ENCODE measurements around the gene PARD3. TPM values are rescaled to one million over a fixed set of nuclear protein-coding genes. Genes with fewer than 3 reads are reported as not detected.

The PARD3 gene
- total RNA-seq, 4 donors from 2014 or later, result 27.3 to 65.3 (median 55.6) TPM

GRCh38 chr10:34372509-34372908 is 442.6 kb downstream of the PARD3 start:
- intact Hi-C loops (cut with DNase I; ENCODE audit: low total_unique reads), result no loop called here
- in situ Hi-C loops (cut with MboI; ENCODE audit: low pct_ligation_motif_present in 1 of 4, low pct_unique_long_range_greater_than_20kb in 1 of 4, low sequenced_read_pairs in 3 of 4), result no loop called here
- TF ChIP-seq POLR2A (IDR thresholded peaks at IDR 0.05), result no peak
- TF ChIP-seq POLR2AphosphoS5 (IDR thresholded peaks at IDR 0.05), result no peak
- TF ChIP-seq, protein P1, sequence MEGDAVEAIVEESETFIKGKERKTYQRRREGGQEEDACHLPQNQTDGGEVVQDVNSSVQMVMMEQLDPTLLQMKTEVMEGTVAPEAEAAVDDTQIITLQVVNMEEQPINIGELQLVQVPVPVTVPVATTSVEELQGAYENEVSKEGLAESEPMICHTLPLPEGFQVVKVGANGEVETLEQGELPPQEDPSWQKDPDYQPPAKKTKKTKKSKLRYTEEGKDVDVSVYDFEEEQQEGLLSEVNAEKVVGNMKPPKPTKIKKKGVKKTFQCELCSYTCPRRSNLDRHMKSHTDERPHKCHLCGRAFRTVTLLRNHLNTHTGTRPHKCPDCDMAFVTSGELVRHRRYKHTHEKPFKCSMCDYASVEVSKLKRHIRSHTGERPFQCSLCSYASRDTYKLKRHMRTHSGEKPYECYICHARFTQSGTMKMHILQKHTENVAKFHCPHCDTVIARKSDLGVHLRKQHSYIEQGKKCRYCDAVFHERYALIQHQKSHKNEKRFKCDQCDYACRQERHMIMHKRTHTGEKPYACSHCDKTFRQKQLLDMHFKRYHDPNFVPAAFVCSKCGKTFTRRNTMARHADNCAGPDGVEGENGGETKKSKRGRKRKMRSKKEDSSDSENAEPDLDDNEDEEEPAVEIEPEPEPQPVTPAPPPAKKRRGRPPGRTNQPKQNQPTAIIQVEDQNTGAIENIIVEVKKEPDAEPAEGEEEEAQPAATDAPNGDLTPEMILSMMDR (IDR thresholded peaks at IDR 0.05), result no peak
- TF ChIP-seq EP300 (IDR thresholded peaks at IDR 0.05; ENCODE audit: low read depth), result no peak
- Histone ChIP-seq H3K4me3 (no peak overlapping the region), H3K27ac (no peak overlapping the region), H3K27me3 (no peaks in the 10 kb centered on the region), H3K36me3 (peaks cover 0 to 12% (median 4%) of the 10 kb centered on the region in 4 donors), H3K9me3 (no peaks in the 10 kb centered on the region), H3K4me1 (no peaks in the 10 kb centered on the region)
- DNase-seq, result no peak

GRCh38 chr10:34370126-34370525 is 445.0 kb downstream of the PARD3 start:
- peaks cover 0 to 12% (median 3%) of the 10 kb centered on the region in 4 donors for H3K36me3 ChIP-seq
- no peak overlapping the region for H3K27ac ChIP-seq
- WGBS, 2 donors (ENCODE audit: low coverage in 1 of 2), result 75 to 88% methylated on average over 5 of the region's 5 CpGs
- DNase-seq, result no peak
- intact Hi-C loops (cut with DNase I; ENCODE audit: low total_unique reads), result no loop called here
- in situ Hi-C loops (cut with MboI; ENCODE audit: low pct_ligation_motif_present in 1 of 4, low pct_unique_long_range_greater_than_20kb in 1 of 4, low sequenced_read_pairs in 3 of 4), result no loop called here
- no peaks in the 10 kb centered on the region for H3K9me3 ChIP-seq
- H3K4me3 ChIP-seq, result no peak overlapping the region
- no peak for TF ChIP-seq POLR2AphosphoS5 (IDR thresholded peaks at IDR 0.05)
- no peak for TF ChIP-seq POLR2A (IDR thresholded peaks at IDR 0.05)
- TF ChIP-seq, protein P1 (IDR thresholded peaks at IDR 0.05), result no peak
- TF ChIP-seq EP300 (IDR thresholded peaks at IDR 0.05; ENCODE audit: low read depth), result no peak
- no peaks in the 10 kb centered on the region for H3K27me3 ChIP-seq
- no peaks in the 10 kb centered on the region for H3K4me1 ChIP-seq

- Histone ChIP-seq H3K4me1 (no peaks in the 10 kb centered on the region), H3K36me3 (peaks cover 0 to 7% (median 3%) of the 10 kb centered on the region in 4 donors), H3K27ac (no peak overlapping the region), H3K27me3 (no peaks in the 10 kb centered on the region), H3K4me3 (no peak overlapping the region), H3K9me3 (no peaks in the 10 kb centered on the region)
- 78 to 89% methylated on average over 3 of the region's 3 CpGs for WGBS, 2 donors (ENCODE audit: low coverage in 1 of 2)
- in situ Hi-C loops (cut with MboI; ENCODE audit: low pct_ligation_motif_present in 1 of 4, low pct_unique_long_range_greater_than_20kb in 1 of 4, low sequenced_read_pairs in 3 of 4) (no loop called here), intact Hi-C loops (cut with DNase I; ENCODE audit: low total_unique reads) (no loop called here)
- DNase-seq, result no peak
- TF ChIP-seq EP300 (IDR thresholded peaks at IDR 0.05; ENCODE audit: low read depth), result no peak
- TF ChIP-seq, protein P1 (IDR thresholded peaks at IDR 0.05), result no peak
- no peak for TF ChIP-seq POLR2A (IDR thresholded peaks at IDR 0.05)
- no peak for TF ChIP-seq POLR2AphosphoS5 (IDR thresholded peaks at IDR 0.05)
Observed at GRCh38 chr10:34369120-34369519, 446.0 kb downstream of the PARD3 start.

GRCh38 chr10:34364253-34365037 is 450.7 kb downstream of the PARD3 start:
- H3K4me1 ChIP-seq, result no peaks in the 10 kb centered on the region
- H3K27me3 ChIP-seq, result no peaks in the 10 kb centered on the region
- H3K9me3 ChIP-seq, result no peaks in the 10 kb centered on the region
- no peak overlapping the region for H3K27ac ChIP-seq
- no peak overlapping the region for H3K4me3 ChIP-seq
- no peak for DNase-seq
- TF ChIP-seq POLR2A (IDR thresholded peaks at IDR 0.05) (no peak), EP300 (IDR thresholded peaks at IDR 0.05; ENCODE audit: low read depth) (no peak), POLR2AphosphoS5 (IDR thresholded peaks at IDR 0.05) (no peak)
- TF ChIP-seq, protein P1 (IDR thresholded peaks at IDR 0.05), result no peak
- intact Hi-C loops (cut with DNase I; ENCODE audit: low total_unique reads), result no loop called here
- no peaks in the 10 kb centered on the region for H3K36me3 ChIP-seq
- WGBS, 2 donors (ENCODE audit: low coverage in 1 of 2), result 89 to 90% methylated on average over 4 to 5 of the region's 5 CpGs
- in situ Hi-C loops (cut with MboI; ENCODE audit: low pct_ligation_motif_present in 1 of 4, low pct_unique_long_range_greater_than_20kb in 1 of 4, low sequenced_read_pairs in 3 of 4), result no loop called here
